Measurements from ENCODE around the gene UBL3.

DNA sequence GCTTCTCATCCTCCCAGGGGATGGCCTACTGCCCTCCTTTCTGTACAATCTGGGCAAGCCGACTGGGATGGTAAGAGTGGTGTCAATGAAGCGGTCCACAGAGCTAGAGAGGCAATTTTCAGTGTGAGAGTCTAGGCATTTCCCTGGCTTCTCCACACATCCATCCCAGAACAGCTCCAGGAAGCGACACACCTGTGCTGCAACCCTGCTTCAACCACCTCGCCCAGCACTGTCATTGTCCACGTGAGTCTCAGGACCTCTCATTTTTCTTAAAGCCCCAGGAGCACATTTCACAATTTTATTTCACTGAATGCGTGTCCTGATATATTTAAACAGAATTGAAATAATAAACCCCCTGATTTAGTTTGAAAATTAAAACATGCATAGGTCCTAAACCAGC lies 15.5 kb upstream of the UBL3 start:
- TF ChIP-seq, protein P1, sequence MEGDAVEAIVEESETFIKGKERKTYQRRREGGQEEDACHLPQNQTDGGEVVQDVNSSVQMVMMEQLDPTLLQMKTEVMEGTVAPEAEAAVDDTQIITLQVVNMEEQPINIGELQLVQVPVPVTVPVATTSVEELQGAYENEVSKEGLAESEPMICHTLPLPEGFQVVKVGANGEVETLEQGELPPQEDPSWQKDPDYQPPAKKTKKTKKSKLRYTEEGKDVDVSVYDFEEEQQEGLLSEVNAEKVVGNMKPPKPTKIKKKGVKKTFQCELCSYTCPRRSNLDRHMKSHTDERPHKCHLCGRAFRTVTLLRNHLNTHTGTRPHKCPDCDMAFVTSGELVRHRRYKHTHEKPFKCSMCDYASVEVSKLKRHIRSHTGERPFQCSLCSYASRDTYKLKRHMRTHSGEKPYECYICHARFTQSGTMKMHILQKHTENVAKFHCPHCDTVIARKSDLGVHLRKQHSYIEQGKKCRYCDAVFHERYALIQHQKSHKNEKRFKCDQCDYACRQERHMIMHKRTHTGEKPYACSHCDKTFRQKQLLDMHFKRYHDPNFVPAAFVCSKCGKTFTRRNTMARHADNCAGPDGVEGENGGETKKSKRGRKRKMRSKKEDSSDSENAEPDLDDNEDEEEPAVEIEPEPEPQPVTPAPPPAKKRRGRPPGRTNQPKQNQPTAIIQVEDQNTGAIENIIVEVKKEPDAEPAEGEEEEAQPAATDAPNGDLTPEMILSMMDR (conservative IDR thresholded peaks at IDR 0.05), result no peak
- no peak for TF ChIP-seq EZH2 (IDR thresholded peaks at IDR 0.05; ENCODE audit: low read depth)

All from PC-9 (cell line).